Right hindlimb (tissue), 1 donor: ENCODE measurements around the gene NGF.
"Not testable (repeated sequence)": the region's sequence is repeated elsewhere in the genome, so short reads cannot be mapped to it uniquely, and the experiment has no call there.

Experiments used
- DNase-seq: peaks from one replicate; pipeline ENCODE4 v3.0.0-alpha.2; 2018

NGF gene

DNA sequence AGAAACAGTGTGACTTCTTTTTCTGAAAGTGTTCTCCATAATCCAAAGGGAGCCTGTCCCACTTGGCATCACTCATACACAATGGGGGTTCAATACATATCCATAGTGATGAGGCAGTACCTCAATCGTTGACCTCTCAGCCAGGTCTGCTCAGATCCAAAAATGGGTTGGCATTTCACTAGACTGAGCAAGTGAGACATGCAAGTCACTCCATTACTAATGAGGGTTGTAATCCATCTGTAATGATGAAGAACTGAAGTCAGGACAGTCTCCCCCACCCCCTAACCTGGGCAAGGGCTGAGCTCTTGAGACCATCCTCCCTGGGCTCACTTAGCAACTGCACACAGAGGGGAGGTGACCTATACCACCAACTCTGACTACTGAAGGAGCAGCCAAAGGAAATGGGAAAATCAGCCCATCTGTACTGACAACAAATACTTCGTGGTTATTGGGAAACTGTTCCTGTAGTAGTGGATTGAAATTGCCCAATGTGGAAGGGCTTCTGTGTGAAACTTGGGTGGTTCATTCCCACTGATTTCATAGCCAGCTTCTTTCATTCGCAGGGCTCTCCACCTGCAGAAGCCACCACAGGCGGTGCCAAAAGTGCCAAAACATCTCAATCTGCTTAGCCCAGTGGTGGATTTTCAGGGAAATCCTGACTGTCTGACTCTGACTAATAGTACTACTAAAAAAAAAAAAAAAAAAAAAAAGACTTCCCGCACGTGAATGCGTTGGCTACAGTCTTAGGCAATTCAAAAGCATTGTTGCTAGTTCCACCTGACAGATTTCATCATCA is 5.0 kb downstream of the NGF start:
- no peak for DNase-seq

DNA sequence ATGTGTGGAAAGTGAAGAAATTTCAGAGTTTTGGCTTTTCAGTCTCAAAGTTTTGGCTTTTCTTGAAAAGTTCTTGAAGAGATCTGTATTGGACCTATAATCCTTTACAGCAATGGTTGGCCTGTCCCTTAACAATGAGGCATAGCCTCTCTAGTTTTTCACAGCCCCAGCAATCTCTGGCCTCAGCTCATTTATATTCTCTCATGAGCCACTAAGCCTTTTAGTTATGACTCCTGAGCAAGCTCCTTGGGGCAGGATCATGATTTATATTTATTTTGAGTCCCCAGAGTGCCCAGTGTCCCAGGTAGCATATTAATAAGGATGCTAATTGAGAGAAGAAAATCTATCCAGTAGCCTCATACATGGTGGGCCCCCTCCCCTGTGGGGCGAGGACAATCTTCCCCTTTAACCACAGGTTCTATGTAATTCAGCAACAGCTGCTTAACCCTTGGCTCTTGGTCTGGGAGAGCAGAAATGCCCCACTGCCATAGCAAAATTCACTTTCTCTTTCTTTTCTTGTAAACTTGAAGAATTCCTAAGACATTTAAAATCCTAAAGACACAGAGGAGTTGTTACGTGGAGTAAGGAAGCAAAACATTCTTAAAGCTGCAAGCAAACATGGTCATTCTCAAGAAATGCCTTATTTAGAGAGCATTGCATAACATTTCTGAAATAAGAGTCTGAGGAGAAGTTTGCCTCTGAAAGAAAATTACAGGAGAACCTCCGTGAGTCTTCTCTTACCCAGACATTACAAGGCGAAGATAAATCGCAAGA is 6.3 kb downstream of the NGF start:
- DNase-seq: no peak

DNA sequence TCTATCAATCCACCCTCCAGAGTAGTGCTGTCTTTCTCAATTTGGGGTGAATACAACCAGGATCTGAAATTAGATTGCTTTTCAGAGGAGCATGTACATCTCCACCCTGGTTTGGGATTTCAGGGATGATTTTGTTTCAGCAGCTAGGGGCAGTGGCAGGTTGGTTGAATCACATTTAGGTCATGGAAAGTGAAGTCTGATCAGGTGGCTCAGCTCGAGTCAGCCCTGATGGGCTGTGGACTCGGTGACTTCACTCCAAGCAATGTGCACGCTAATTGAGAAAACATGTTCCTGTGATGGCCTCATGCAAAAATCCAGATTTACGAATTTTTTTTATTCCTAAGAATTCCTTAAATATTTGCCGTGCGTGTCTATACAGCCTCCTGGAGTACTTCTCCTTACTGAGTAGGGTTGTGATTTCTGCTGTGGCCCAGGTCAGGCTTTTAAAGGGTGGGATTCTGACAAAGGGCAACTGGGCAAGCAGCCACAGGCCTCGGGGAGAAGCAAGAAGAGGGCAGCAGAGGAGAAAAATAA is 7.5 kb downstream of the NGF start:
- DNase-seq: peak; percentile 60

DNA sequence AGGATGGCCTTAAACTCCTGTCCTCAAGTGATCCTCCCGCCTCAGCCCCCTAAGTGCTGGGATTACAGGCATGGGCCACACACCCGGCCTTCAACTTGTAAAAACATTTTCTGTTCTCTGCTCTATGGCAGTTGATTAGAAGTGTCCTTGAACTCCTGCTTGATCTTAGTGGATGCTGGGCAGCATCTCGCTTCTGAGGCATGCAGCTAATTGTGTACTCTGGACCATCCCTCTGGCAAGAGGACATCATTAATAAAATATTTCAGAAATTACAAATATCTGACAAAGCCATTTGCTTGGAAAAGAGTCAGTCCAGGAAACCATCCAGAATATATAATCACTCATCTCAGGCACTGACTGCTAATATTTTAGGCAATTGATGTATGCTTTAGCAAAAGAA is 8.1 kb downstream of the NGF start:
- DNase-seq: no peak

DNA sequence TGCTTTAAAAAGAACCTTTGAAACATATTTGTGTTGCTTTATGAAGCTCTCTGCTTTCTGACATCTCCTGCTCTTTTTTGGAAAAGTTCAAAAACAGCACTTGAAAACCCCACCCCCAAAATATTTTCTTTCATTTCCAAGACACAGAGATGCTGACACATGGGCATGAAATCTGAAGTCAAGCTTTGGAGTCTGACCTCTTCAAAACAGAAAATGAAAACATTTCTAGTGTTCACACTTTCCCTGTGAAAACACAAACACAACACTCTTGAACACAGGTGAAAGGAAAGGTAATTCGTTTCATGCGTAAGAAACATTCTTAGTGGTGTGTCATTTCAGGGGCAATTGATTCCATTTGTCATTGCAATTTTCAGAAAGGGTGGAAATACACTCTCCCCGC is 10.8 kb downstream of the NGF start:
- DNase-seq: no peak

DNA sequence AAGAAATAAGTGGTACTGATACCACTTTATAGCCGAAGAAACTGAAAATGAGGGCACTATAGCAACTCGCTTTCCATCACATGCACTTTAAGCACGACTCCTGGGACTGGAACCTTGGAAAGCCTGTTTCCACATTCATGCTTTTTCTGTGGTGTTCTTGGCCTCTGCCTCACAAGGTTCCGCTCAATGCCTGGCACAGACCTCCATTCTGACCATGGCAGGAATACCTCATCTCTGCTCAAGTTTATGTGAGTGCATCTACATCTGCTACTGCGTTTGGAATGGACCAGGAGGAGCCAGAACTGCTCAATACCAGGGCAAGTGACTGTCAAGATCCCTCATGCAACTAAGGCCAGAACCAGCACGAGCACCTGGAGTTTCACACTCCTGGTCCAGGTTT is 11.6 kb downstream of the NGF start:
- no peak for DNase-seq

DNA sequence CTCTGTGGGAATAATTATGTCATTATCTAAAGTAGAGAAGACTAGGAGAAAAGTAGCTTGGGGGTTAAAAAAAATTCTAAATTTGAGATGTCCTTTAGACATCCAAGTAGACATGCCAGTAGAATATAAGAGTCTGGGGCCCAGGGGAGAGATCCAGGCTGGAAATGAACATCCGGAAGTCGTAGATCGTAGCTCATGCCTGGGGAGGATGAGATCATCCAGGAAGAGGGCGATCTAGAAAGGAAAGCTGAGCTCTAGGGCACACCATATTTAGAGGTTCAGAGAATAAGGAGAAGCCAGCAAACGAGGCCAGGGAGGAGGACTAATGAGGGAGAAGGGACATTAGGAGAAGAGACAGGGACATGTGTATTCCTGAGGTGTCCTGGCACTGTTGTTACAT is 12.2 kb downstream of the NGF start:
- DNase-seq: no peak

DNA sequence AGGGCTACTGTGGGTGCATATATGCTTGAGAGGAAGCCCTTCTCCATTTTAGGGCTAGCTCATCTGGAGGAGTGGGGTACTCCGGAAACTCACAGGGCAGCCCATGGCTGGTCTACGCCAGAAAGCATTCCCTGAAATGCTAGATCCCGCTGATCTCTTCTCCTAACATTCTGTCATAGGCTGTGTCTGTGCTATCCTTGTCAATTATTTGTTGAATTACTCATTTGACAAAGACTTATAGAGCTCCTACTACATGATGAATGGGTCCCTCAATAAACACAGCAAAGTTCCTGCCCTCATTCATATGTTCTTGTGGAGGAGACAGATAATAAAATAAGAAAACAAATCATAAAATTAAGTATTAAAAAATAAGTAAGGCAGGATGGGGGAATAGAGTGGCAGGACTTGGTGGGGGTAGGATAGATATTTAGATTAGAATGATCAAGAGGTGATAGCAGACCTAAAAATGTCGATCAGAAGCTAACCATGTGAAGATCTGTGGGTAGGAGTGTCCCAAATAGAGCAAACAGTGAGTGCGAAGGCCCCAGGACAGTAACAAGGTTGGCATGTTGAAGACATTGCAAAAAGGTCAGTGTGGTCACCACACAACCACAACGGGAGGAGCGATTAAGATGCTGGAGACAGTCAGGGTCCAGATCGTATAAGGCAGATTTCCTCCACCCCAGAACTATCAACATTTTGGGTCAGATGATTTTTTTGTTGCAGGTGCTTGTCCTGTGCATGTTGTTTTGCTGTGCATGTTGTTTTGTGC is 13.2 kb downstream of the NGF start:
- no peak for DNase-seq

DNA sequence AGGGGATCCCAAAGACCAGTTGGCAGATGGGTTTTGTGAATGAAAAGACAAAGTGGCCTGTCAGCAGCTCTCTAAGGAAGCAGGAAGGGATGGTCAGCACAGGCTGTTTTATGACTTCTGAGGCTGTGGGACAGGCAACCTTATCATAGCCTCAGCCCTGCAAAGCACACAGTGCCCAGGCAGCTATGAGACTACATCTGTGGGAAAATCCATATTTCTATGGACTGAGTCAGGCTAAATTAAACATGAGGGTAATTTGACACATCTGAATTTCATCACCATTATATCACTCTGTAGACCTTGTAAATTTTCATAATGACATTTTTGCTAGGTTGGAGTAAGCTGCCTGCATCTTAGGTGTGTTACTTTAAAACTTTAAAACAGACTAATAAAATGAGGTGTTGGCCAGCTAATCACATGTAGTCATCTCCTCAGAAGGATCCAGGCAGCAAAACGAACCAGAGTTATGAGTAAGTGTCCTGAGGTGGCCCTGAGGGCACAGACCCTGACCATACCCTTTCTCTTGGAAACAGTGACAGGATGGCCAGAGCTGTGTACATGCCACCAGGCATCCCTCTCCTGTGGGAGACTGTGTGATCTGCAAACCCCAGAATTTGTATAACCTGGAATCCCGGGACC is 14.6 kb downstream of the NGF start:
- DNase-seq: no peak

DNA sequence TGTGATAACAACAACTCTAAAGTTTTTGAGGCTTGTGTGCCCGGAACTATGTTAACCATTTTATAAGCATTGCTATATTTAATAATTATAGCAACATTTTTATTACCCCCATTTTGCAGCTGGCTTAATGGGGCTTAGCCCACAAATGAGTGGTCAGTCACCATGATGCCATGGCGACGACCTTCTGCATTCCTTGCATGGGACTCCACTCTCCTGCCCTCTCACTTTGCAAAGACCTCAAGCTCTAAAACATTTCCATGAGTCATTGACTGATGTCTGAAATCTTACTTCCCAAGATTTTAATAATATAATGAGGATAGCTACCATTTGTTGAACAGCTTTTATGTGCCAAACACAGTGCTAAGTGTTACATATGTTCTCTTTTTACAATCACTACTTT is 15.4 kb downstream of the NGF start:
- DNase-seq: no peak

DNA sequence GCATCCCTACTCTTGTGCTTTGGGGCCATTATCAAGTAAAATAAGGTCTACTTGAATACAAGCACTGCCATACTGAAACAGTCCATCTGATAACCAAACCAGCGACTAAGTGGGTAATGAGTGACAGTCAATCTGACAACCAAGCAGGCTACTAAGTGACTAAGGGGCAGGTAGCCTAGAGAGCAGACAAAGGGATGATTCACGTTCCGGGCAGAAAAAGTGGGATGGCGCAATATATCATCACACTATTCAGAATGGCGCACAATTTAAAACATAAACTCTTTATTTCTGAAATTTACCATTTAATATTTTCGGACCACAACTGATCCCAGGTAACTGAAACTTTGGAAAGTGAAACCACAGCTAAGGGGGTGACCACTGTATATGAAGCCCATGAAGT is 17.7 kb downstream of the NGF start:
- DNase-seq: no peak

DNA sequence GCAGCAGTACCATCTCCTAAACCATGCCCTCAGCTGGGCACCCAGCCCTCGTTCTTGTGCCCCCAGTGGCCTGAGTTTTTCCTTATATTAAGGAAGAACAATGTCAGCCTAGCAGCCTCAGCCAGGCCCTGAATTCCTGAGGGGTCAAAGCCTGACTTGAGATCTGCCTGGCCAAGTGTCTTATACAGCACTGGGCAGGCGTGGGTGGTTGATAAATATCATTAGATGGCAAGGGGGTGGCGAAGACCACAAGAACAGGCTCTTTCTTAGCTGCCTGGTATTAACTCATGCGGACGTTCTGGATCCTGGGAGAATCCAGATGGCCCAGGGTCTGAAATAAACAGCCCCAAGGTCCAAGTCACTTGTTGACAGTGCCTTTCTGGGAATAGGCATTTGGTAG is 18.3 kb downstream of the NGF start:
- DNase-seq: no peak

DNA sequence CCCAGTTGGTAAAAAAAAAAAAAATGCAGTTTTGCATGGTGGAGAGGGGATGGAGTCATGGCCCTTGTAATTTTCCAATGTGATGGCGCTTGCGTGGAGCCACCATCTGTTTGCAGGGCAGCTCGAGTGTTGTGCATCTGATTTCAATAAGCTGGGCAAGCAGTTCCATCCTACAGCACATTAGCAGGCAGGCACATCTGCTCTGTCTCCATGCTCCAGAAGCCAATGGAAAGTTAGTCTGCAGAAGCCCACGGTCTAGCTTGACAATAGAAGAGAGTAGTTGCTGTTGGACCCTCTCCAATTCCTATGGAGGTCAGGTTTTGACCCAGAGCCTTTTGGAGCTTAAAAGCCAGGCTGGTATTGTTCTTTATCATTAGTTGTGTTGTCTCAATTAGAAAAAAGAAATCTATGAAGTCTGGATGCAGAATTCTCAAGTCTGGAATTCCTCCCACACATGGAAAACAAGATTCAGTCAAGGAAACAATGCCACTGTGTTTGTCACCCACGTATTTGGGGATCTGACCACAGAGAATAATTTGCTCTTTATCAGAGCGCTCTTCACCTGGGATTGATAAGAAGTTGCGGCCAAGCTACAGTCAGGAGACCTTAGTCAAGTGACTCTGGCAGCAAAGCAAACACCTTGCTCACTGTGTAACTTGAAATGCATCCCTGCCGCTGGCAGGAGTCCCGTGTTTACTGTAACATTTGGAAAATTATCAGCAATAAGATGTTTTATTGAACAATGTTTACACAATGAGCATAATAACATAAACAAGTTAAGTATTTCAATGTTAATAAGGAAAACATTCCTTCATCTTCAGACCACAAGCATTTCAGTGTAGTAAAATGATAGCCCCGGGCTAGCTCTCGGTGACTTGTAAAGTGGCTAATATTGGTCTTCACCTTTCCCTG is 20.7 kb downstream of the NGF start:
- DNase-seq: no peak

DNA sequence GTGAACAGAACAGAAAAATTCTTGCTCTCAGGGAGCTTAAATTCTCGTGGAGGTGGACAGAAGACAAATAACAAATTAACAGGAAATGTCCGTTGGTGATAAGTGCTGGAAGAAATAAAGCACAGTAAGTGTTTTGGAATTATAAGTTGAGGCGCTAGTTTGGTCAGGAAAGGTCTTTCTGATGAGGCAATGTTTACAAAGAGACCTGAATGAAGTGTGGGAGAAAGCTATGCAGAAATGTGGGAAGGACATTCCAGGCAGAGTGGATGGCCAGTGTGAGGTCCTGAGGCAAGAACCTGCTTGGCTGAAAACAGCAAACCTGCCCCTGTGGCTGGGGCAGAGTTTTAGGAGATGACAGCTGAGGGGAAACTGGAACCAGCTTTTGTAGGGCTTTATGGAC is 23.3 kb downstream of the NGF start:
- no peak for DNase-seq

DNA sequence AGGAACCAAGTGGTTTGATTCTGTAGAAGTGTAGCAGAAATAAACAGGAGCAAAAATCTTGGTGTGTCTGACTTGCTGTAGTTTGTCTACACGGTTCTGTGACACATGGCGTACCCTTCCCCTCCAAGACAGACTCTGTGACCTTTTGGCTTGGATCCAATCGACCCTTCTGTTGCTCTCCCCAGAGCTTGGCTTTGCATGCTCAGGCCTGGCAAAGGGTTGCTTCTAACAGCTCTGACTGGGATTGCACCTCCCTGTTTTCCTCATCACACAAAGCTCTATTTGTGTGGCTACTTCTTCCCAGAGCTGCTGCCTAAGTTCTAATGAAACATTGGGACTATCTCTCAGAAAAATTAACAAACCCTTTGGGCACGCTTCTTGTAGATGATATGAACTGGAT is 24.0 kb downstream of the NGF start:
- no peak for DNase-seq

DNA sequence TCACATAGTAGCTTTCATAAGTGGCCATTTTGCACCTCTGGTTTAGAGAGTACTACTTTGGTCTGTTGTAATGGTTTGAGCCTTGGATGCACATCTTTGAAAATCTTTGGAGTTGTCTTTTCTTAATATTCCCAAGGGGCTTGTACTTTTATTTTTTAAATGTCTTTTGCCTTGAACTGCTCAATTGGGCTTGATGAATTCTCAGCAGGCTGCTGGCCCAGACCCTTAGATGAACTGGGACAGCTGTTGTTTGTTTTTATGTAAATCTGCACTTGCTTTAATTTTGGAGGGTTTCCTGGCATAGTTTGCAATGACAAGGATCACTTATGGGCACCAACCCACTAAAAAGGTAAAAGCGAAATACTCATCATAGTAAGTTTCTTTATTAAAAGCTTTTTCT is 24.9 kb downstream of the NGF start:
- no peak for DNase-seq

DNA sequence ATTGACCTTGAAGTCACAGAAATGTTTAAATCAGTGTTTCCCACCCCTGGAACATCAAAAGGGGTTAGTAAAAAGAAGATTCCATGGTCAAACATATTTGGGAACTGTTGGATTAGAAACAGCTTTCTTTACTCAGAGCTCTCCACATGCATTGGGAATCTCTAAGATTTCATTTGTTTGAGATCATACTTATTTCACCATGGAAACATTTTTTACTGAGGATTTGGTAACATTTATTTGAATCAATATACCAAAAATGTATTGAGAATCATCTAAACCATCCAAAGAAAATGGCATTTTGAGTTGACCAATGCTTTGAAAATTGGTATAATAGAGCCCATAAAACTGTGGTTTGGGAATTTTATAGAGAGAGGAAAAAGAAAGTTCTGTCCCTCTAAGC is 25.3 kb downstream of the NGF start:
- no peak for DNase-seq

DNA sequence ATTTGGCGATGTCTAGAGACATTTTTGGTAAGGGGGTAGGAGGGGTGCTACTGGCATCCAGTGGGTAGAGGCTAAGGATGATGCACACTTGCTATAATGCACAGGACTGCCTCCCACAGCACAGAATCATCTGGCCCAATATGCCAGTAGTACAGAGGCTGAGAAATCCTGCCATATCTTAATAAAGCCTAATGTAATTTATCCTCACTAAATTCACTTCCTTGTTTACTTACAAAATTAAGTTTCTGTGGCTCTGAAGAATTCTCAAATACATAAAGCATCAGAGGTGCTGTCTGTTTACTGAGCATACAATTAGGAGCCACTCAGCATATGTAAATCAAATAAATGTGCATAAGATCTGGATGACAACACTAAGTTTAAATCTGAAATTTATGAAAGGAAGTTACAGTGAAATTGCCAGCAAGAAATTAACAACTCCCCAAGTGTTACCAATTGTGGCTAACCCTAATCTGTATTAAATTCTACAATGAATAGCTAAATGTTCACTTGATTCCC is 26.5 kb downstream of the NGF start:
- DNase-seq: no peak

DNA sequence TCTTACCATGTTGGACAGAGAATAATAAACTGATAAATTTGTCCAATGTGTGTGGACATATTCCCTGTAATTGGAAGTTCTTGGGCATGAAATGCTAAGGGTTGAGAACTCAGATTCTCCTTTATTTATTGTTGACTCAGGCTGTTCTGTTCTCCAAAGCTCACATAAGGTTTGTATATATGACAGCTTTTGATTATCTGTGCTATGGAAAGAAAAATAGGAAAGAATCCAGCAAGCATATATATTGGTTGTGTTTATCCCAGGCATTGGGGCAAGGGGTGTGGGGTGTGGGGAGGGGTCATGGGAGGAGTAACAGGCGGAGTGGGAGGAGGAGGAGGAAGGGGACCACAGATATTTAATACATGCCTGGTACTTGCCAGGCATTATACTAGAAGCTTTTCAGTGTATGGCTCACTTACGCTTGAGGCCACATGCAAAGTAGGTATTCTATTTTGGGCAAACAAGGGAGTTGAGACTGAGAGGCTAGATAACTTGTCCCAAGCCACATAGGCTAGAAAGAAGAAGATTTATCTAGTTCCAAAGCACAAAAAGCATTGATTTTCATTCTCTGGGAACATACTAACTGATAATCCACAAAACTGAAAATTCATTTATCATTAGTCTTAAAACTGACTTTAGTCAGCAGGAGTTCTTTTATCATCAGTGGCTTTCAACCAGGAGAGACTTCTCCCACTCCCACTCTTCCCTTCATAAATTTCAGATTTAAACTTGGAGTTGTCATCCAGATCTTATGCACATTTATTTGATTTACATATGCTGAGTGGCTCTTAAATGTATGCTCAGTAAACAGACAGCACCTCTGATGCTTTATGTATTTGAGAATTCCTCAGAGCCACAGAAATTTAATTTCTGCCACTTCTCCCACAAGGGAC is 27.2 kb downstream of the NGF start:
- no peak for DNase-seq

DNA sequence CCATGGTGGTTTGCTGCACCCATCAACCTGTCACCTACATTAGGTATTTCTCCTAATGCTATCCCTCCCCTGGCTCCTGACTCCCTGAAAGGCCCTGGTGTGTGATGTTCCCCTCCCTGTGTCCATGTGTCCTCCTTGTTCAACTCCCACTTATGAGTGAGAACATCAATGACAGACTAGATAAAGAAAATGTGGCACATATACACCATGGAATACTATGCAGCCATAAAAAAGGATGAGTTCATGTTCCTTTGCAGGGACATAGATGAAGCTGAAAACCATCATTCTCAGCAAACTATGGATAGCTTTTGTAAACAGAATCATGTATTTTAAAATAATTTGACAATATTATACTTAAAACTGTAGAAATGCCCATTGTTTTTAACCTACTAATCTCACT is 28.5 kb downstream of the NGF start:
- DNase-seq: not testable (repeated sequence)

DNA sequence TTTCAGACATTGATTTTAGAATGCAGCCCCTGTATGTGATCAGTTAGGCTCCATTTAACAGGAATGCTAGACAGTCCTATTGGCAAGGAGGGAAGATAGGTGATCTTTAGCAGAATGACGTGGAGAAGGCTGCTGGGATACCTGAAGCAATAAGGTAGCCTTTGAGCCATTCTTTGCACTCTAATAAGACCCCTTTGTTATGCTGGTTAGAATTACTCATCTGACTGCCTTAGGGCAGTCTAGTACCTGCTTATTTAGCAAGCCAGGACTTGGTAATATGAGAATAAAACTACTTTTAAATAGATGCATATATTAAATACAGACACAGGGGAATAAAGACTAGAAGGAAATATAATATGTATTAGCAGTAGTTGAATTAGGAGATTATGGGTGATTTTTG is 29.1 kb downstream of the NGF start:
- no peak for DNase-seq
